Measurements from ENCODE around the gene MEMO1.

- no peak for TF ChIP-seq EP300 (IDR thresholded peaks at IDR 0.05; ENCODE audit: borderline replicate concordance in 1 of 2, low read depth in 1 of 2, low read length in 1 of 2)
- no peak for TF ChIP-seq RAD21 (IDR thresholded peaks at IDR 0.05; ENCODE audit: low read length)
- no peak for TF ChIP-seq EZH2phosphoT487 (IDR thresholded peaks at IDR 0.05; ENCODE audit: borderline replicate concordance, low read depth)
- TF ChIP-seq ZBTB33 (IDR thresholded peaks at IDR 0.05; ENCODE audit: borderline replicate concordance, low read depth) = no peak
- TF ChIP-seq POLR2AphosphoS5 (IDR thresholded peaks at IDR 0.05; ENCODE audit: low read depth, low read length) = no peak
- no peak for TF ChIP-seq CTCF (IDR thresholded peaks at IDR 0.05)
Measured at GRCh38 chr2:31853521-31853920, 157.3 kb downstream of the MEMO1 start.
